NCI-H446 (cell line): Measurements from ENCODE around the gene TANK.
A peak's percentile ranks its signal among the peaks of the same experiment; 100 is the strongest.
"Not testable (repeated sequence)": the region's sequence is repeated elsewhere in the genome, so short reads cannot be mapped to it uniquely, and the experiment has no call there.

Experiments used
- DNase-seq, 2 experiments: peaks; one replicate each; lab custom pipeline; 2025; lab: John Stamatoyannopoulos, UW

The TANK gene

DNA sequence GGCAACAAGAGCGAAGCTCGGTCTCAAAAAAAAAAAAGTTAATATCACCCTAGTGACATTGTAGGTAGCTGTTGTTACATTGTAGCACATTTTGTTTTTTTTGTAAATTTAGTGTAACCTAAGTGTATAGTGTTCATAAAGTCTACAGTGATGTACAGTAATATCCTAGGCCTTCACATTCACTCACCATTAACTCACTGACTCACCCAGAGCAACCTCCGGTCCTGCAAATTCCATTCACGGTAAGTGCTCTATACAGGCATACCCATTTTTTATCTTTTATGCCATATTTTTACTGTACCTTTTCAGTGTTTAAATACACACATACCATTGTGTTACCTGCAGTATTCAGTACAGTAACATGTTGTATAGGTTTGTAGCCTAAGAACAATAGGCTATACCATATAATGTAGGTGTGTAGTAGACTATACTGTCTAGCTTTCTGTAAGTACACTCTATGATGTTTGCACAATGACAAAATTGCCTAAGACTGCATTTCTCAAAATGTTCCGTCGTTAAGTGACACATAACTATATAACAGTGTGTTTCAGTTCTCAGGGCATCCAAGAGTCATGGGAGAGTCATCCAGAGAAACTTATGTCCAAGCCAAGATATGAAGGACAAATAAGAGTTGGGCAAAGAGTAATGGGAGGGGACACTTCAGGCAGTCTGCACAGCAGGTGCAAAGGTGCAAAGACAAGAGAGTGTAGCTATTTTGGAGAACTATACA, 68.4 kb downstream of the TANK start:
- DNase-seq: no peak

GRCh38 chr2:161230959-161231358, 70.7 kb downstream of the TANK start:
- no peak for DNase-seq

- no peak for DNase-seq
Observed at GRCh38 chr2:161232571-161232970, 72.3 kb downstream of the TANK start.

- no peak for DNase-seq
Observed at GRCh38 chr2:161233858-161234431, 73.7 kb downstream of the TANK start.

DNA sequence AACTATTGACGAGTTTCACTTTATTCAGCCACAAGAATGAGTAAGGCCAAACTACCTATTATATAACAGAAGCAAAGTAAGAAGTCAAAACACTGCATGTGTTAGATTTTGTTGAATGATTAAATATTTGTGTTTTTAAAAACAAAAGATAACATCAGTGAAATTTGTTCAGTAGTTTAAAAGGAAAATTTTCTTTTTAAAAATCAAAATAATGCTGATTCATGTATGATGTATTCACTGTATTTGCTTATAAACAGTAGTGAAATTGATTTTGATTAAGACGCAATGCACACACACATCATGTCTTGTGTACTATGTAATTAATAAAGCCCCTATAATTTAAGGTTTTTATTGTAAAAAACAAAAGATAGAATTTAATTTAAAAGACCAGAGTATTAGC, 74.4 kb downstream of the TANK start:
- no peak for DNase-seq

- DNase-seq: peak; percentile 31 to 62
Observed at GRCh38 chr2:161237392-161238264, 77.4 kb downstream of the TANK start.

DNA sequence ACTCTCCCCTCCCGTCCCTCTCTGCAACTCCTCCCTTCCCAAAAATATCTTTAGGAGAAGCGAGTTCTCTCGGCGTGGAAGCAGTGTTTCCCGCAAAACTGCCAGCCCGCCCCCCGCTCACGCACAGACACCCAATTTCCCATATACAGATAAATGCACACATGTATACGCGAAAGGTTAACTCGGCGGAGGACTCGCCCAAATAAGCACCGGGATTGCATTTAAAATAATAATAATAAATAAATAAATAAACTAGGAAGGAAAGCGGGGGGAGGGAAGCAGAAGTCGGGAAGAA, 78.0 kb downstream of the TANK start:
- DNase-seq: no peak

DNA sequence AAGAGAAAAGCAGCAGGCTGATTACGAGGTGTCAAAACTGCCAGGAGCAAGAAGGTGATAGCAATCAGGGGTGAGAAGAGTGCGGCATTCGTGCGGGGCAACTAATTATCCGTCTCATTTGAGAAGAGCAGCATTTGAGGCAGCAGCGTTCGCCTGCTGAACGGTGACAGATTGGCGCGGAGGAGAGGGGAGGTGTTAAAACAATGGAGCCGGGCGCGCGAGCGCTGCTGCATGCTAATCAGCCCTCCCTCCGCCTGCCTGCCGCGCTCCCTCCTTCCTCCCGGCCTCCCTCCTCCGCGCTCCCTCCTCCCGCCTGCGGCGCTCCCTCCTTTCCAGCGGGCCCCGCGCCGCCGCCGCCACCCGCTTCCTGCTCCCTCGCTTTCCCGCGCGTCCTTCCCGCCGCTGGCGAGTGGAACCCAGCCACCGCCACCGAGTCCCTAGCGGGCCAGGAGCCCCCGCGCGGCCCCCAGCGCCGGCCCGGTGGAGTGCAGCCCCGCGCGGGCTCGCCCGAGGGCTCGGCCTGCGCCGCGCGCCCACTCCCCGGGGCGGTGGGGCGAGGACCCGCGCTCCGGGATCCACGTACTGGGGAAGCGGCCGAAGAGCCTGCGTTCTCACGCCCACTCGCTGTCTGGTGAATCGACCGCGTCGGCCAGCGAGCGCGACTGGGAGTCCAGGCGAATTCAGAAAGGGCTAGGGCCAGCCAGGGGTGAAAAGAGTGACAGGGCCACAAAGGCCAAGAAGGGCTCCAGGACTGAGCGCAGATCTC, 78.5 kb downstream of the TANK start:
- DNase-seq: peak in 1 of 2 experiments; percentile 22

DNA sequence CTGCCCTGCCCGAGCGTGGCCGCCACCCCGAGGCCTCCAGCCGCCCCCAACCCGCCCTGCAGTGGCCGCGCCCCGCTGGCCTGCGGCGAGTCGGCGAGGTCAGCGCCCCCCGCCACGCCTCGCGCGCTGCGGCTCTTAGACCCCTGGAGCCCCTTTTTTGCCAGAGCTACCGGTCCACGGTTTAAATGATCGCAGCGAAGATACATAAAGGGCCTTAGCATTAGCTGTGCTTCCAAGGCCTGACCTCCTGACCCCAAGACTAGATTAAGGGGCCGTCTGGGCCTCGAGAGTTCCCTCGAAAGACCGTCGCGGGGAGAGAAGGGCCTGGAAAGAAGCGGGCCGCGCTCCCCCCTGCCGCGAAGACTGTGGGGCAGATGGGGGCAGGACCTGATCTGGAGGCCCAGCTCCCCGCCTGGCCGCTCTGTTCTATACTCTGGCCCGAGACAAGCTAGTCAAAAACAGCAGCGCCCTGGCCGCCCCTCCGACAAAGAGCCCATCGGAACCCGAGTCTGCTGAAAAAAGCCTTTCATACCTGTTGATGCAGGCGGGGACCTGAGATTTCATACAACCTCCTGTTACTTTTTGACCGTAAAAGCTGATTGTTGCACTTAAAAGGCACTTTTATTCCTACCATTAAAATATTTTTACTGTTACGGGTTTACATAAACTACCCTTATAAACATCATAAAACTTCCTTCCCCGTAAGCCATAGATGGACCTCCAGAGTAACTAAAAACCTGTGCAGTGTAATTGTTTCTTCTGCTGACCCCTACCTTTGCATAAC, 79.3 kb downstream of the TANK start:
- no peak for DNase-seq

- no peak for DNase-seq
Observed at GRCh38 chr2:161241894-161242293, 81.7 kb downstream of the TANK start.

DNA sequence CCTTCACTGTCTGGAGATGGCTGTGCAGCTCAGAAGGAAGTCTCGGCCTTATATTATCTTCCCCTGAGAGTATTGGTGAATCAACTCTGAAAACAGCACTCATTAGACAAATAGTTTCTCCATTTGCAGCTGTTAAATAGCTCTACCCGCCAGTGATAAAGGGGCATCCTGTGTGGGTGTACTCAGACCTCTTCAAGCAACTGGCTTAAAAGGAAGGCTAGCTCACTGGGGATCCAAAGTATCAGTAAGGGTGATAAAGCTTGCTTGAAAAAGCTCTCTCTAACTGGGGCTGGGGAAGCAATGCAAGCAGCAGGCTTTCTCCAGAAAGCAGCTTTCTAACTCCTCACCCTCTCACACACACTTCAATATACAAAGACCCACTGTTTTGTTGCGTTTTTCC, 83.1 kb downstream of the TANK start:
- no peak for DNase-seq

GRCh38 chr2:161243905-161244304, 83.7 kb downstream of the TANK start:
- no peak for DNase-seq

- not testable (repeated sequence) for DNase-seq
Observed at GRCh38 chr2:161244387-161245260, 84.4 kb downstream of the TANK start.

GRCh38 chr2:161245261-161245553, 85.0 kb downstream of the TANK start:
- no peak for DNase-seq

DNA sequence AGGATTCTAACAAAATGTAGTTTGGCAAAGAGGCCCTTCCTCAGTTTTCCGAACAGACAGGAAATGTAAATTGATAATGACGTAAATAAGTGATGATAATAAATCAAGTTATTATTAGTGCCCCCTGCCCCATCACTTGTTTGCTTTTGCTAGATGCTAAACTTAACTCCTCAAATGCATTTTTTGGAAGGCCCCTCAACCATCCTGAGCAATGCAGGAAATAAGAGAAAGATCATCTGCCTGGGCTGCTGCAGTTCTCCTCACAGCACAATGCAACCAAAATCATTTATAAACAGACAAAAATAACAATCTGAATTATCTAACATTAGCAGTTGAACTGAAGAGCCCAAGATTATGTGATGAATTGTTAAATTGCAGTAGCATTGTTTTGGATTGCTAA, 85.4 kb downstream of the TANK start:
- DNase-seq: no peak

DNA sequence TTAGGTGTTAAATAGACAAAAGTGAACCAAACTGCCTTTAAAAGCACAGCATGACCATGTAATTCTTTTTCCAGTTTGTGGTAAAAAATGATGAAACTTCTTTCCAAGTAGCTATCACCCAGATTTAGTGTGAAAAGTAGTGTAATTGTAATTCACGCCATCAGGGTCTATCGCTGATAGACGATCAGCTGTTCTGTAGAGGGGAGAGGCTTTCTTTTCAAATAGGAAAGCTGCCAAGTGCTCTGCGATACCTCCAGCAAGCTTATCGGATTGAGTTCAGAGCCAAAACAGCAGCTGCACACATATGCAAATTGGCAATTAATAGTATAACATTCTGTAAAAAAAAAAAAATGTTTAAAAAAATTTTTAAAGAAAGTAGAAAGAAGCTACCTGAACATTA, 86.1 kb downstream of the TANK start:
- no peak for DNase-seq

- DNase-seq: peak in 1 of 2 experiments; percentile 58
Observed at GRCh38 chr2:161250864-161251436, 90.7 kb downstream of the TANK start.

DNA sequence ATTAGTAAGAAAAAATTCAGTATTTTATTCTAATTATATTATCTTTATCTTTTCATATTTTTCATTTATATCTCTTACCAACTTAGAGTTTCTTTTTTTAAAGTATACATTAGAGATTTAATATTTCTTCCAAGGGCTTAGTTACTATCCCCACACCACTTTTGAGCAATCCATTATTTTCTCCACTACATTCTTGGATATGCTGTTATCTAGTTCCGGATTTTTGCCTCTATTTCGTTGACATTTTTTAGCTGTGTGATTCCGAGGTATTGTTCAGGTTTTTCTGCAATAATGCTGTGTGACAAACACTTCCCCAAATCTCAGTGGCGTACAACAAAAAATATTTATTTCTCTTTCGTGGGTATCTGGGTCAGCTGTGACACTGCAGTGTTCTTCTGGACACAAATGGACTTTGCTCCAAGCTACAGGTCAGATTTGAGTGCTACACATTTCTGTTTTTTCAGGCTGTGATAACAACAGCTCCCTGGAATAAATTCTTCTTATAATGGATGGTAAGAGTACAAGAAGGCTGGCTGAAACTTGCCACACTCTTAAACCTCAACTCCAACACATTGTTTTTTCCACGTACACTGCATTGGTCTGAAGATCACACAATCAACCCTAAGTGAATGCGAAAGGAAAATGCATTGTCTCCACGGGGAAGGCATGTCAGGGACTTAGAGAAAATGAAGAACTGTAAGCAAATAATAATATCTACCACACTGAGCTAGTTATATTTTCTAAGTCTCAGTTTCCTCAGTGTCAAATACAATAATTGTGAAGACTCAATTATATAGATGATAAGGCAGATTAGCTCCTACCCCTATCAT, 97.1 kb downstream of the TANK start:
- DNase-seq: no peak

GRCh38 chr2:161265874-161266273, 105.6 kb downstream of the TANK start:
- DNase-seq: no peak

DNA sequence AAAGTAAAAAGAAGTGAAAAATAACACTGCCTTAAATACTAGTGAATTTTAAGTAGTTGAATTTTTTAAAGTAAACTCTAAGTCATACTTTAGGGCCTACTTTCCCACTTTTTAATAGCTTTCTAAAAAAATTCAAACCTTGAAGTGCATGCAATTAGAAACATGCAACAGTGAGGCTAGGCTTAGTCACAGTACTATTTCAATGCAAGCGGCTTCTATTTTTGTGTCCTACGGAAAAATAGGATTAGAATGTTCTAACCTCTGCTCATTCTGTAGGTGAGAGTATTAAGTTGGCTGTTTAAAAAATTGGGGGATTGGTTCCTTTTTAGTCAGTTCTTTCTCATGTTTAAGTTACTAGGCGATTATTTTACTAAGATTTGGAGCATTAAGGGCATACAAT, 108.9 kb downstream of the TANK start:
- DNase-seq: no peak
